ENCODE measurements around the gene COG5.

DNA sequence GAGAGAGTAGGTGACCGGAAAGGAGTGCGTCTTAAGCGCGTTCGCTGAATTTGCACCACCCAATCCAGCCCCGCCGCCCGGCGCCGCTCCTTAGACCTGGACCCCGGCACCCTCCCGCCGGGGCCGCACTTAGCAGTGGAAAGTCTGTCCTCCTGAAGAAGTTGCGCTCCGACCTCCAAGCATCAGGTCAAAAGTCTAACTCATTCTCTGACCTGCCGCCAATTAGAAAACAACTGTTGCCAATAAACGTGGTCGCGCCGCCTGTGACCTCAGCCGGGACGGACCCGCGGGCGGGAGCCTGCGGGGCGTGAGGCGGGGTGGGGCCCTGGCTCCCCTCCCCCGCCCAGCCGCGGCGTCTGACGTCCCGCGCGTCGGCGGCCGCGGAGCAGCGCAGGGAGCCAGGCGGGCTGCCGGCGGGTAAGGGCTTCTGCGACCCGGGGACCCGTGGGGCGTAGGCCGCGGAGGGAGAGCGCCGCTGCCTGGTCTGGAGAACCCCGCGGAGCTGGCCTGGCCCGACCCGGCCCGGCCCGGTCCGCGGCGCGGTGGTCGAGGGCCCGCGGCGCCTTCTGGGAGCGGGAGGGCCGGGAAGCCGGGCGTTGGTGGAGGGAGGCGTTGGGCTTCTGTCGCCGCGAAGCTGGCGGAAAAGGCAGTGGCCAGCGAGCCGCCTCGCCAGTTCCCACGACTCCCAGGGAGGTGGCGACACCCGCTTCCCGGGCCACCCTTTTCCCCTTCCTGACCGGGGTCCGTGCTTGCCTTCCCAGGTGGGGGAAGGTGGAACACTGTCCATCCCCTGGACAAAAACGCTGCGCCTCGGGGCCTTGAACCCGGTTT is 16.4 kb upstream of the COG5 start, which contains the start of gene BCAP29:
- TF ChIP-seq, protein P1, sequence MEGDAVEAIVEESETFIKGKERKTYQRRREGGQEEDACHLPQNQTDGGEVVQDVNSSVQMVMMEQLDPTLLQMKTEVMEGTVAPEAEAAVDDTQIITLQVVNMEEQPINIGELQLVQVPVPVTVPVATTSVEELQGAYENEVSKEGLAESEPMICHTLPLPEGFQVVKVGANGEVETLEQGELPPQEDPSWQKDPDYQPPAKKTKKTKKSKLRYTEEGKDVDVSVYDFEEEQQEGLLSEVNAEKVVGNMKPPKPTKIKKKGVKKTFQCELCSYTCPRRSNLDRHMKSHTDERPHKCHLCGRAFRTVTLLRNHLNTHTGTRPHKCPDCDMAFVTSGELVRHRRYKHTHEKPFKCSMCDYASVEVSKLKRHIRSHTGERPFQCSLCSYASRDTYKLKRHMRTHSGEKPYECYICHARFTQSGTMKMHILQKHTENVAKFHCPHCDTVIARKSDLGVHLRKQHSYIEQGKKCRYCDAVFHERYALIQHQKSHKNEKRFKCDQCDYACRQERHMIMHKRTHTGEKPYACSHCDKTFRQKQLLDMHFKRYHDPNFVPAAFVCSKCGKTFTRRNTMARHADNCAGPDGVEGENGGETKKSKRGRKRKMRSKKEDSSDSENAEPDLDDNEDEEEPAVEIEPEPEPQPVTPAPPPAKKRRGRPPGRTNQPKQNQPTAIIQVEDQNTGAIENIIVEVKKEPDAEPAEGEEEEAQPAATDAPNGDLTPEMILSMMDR (IDR thresholded peaks at IDR 0.05 in 8 of 11, conservative IDR thresholded peaks at IDR 0.05 in 3 of 11) = peak in 6 of 11 experiments; percentile 20 to 48 (median 32)
- TF ChIP-seq POLR2A (IDR thresholded peaks at IDR 0.05) (peak in 1 of 3 donors; percentile 55), POLR2AphosphoS5 (IDR thresholded peaks at IDR 0.05) (peak; percentile 81 to 88 (median 85))
